HEK293T (cell line): ENCODE results near the gene ACP5.
"Not testable (repeated sequence)": the region's sequence is repeated elsewhere in the genome, so short reads cannot be mapped to it uniquely, and the experiment has no call there.

Source experiments
- CTCF ChIA-PET: fragments of 350-600 bp; formaldehyde crosslinking; extraction: SDS; loops from one replicate; lab custom pipeline; 2021; ENCODE audit warnings: antibody characterized with exemption, inconsistent platforms; lab: Yijun Ruan, JAX
- POLR2A ChIA-PET: fragments of 350-600 bp; formaldehyde crosslinking; extraction: SDS; loops from one replicate; lab custom pipeline; 2020; ENCODE audit warnings: antibody characterized with exemption, inconsistent platforms; lab: Yijun Ruan, JAX
- DNase-seq: peaks from one replicate; pipeline ENCODE4 v3.0.0; 2012; ENCODE audit warnings: mixed read lengths; ENCODE audit errors: extremely low spot score
- ARNT ChIP-seq: fragments of 450-650 bp; IDR thresholded peaks from 2 replicates; pipeline ENCODE4 v1.6.1; 2017; ENCODE audit warnings: mild to moderate bottlenecking
- BHLHE40 ChIP-seq: fragments of 450-650 bp; IDR thresholded peaks from 2 replicates; pipeline ENCODE4 v1.6.1; 2016; ENCODE audit warnings: mild to moderate bottlenecking, moderate library complexity, borderline replicate concordance
- CTBP1 ChIP-seq: fragments of 450-650 bp; IDR thresholded peaks from 2 replicates; pipeline ENCODE4 v1.6.1; 2016; ENCODE audit warnings: borderline replicate concordance
- ELF4 ChIP-seq: fragments of 450-650 bp; IDR thresholded peaks from 2 replicates; pipeline ENCODE4 v1.6.1; 2017; ENCODE audit warnings: antibody characterized with exemption
- FOXA1 ChIP-seq: fragments of 450-650 bp; IDR thresholded peaks from 2 replicates; pipeline ENCODE4 v1.6.1; 2016; ENCODE audit warnings: mild to moderate bottlenecking
- FOXK2 ChIP-seq: fragments of 450-650 bp; IDR thresholded peaks from 2 replicates; pipeline ENCODE4 v1.6.1; 2016; ENCODE audit warnings: mild to moderate bottlenecking
- FOXM1 ChIP-seq: fragments of 450-650 bp; IDR thresholded peaks from 2 replicates; pipeline ENCODE4 v1.6.1; 2017; ENCODE audit warnings: mild to moderate bottlenecking, borderline replicate concordance
- HDGF ChIP-seq: fragments of 450-650 bp; IDR thresholded peaks from 2 replicates; pipeline ENCODE4 v1.6.1; 2017; ENCODE audit warnings: antibody characterized with exemption, borderline replicate concordance
- L3MBTL2 ChIP-seq: fragments of 450-650 bp; conservative IDR thresholded peaks from 2 replicates; pipeline ENCODE4 v1.6.1; 2016; ENCODE audit warnings: mild to moderate bottlenecking
- LEF1 ChIP-seq: fragments of 450-650 bp; IDR thresholded peaks from 2 replicates; pipeline ENCODE4 v1.6.1; 2017; ENCODE audit warnings: mild to moderate bottlenecking, borderline replicate concordance
- NFRKB ChIP-seq: fragments of 450-650 bp; IDR thresholded peaks from 2 replicates; pipeline ENCODE4 v1.6.1; 2016; ENCODE audit warnings: mild to moderate bottlenecking, moderate library complexity
- SP1 ChIP-seq: fragments of 450-650 bp; IDR thresholded peaks from 2 replicates; pipeline ENCODE4 v1.6.1; 2017
- SUZ12 ChIP-seq: fragments of 450-650 bp; IDR thresholded peaks from 2 replicates; pipeline ENCODE4 v1.6.1; 2016; ENCODE audit warnings: mild to moderate bottlenecking
- TARDBP ChIP-seq: fragments of 450-650 bp; IDR thresholded peaks from 2 replicates; pipeline ENCODE4 v1.6.1; 2016
- ZNF384 ChIP-seq: fragments of 450-650 bp; IDR thresholded peaks from 2 replicates; pipeline ENCODE4 v1.6.1; 2016
- TF ChIP-seq, protein P1 (sequence below): fragments of 450-650 bp; IDR thresholded peaks from 2 replicates; pipeline ENCODE4 v1.6.1; 2016

The ACP5 gene

DNA sequence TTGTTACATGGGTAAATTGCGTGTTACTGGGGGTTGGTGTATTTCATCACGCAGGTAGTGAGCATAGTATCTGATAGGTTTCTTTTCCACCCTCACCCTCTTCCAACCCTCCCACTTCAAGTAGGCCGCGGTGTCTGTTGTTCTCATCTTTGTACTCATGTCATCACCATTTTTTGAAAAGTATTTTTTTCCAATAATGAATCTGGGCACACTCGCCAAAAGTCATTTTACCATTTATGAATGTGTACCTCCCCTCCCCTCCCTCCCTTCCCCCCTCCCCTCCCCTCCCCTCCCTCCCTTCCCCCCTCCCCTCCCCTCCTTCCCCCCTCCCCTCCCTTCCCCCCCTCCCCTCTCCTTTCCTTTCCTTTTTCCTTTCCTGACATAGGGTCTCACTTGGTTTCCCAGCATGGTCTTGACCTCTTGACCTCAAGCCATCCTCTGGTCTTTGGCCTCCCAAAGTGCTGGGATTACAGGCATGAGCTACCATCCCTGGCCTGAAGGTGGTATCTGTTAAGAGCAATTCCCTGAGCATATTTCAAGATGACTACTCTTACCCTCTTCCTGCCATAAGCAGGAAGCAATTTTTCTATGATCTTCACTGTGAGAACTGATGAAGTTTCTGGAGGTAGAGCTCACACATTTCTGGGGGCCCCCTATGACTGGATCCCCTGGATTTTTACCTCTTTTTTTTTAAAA is 35.5 kb upstream of the ACP5 start:
- no peak for DNase-seq
- CTCF ChIA-PET = interaction anchor here (0.7 kb wide), 1 partner anchor 38 kb away, joined by 3 read pairs; no protein-coding TSS in a partner anchor

DNA sequence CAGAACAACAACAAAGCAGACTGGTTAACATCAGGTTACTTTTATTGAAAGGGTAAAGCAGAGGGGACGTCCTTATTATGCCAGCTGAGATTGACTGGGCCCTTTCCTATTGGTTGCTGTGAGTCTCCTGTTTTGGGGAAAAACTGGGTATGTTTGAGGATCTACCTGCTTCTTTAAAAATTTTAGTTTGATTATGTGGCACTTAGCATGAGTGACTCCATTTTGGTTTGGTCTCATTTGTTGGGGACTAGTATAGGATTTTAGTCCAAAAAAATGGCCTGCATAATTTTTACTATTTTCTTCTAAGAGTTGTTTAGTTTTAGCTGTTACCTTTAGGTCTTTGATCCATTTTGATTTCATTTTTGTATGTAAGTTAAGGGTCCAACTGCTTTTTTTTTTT is 34.3 kb upstream of the ACP5 start:
- TF ChIP-seq TARDBP = no peak
- no peak for TF ChIP-seq SP1
- no peak for TF ChIP-seq CTBP1
- no peak for TF ChIP-seq ZNF384
- no peak for TF ChIP-seq NFRKB
- TF ChIP-seq FOXA1 = no peak
- TF ChIP-seq BHLHE40 = no peak
- TF ChIP-seq LEF1 = no peak
- TF ChIP-seq SUZ12 = no peak
- TF ChIP-seq FOXK2 = no peak
- no peak for TF ChIP-seq FOXM1
- no peak for TF ChIP-seq ARNT
- TF ChIP-seq L3MBTL2 = no peak
- no peak for TF ChIP-seq ELF4
- no peak for TF ChIP-seq HDGF
- TF ChIP-seq, protein P1, sequence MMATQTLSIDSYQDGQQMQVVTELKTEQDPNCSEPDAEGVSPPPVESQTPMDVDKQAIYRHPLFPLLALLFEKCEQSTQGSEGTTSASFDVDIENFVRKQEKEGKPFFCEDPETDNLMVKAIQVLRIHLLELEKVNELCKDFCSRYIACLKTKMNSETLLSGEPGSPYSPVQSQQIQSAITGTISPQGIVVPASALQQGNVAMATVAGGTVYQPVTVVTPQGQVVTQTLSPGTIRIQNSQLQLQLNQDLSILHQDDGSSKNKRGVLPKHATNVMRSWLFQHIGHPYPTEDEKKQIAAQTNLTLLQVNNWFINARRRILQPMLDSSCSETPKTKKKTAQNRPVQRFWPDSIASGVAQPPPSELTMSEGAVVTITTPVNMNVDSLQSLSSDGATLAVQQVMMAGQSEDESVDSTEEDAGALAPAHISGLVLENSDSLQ = no peak
- CTCF ChIA-PET = no interaction called here
- DNase-seq = no peak
- POLR2A ChIA-PET = no interaction called here

More for the DNA sequence above, 35.5 kb upstream of the ACP5 start:
- POLR2A ChIA-PET = no interaction called here
- no peak for TF ChIP-seq CTBP1
- no peak for TF ChIP-seq L3MBTL2

DNA sequence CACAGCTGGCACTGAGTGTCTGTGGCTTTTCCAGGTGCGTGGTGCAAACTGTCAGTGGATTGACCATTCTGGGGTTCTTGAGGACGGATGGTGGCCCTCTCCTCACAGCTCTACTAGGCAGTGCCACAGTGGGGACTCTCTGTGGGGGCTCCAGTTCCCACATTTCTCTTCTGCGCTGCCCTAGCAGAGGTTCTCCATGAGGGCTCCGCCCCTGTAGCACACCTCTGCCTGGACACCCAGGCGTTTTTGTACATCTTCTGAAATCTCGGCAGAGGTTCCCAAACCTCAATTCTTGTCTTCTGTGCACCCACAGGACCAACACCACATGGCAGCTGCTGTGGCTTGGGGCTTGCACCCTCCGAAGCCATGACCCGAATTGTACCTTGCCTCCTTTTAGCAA is 29.0 kb upstream of the ACP5 start:
- ChIA-PET CTCF (no interaction called here), POLR2A (no interaction called here)
- no peak for DNase-seq
- TF ChIP-seq, protein P1 = no peak
- TF ChIP-seq ZNF384 = no peak
- TF ChIP-seq TARDBP = no peak
- TF ChIP-seq NFRKB = no peak
- no peak for TF ChIP-seq BHLHE40
- no peak for TF ChIP-seq FOXM1
- TF ChIP-seq L3MBTL2 = no peak
- no peak for TF ChIP-seq SUZ12
- no peak for TF ChIP-seq LEF1

DNA sequence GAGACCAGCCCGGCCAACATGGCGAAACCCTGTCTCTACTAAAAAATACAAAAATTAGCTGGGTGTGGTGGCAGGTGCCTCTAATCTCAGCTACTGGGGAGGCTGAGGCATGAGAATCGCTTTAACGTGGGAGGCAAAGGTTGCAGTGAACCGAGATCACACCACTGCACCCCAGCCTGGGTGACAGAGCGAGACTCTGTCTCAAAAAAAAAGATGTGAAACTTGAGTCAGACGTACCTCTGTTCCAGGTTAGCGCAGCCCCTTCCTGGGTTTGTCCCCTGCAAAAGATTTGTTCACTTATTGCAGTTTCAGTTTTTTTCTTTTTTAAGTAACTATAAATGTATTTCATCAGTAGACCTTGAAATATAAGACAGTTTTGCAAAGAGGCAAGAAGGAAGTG is 22.3 kb upstream of the ACP5 start:
- CTCF ChIA-PET, DNase-seq: not testable (repeated sequence)
- POLR2A ChIA-PET = interaction anchor here (1.1 kb wide), 1 partner anchor 41 kb away, joined by 5 read pairs; the partner anchor contains the start of gene ELOF1

DNA sequence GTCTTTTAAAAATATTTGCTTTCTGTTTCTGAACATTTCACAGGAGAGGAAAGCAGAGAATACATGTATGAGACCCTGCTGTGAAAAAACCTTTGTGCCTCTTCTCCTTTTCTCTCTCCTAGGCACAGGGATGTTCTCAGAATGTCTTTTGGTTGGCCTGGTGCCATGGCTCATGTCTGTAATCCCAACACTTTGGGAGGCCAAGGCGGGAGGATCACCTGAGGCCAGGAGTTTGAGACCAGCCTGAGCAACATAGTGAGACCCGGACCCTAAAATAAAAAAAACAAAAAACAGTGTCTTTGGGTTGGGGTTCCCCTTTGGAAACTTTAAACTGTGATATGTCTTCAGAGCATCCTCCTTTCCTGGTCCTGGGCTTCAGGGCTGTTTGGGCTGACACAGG is 21.3 kb upstream of the ACP5 start:
- CTCF ChIA-PET = no interaction called here
- POLR2A ChIA-PET = interaction anchor here (1.1 kb wide), 1 partner anchor 40 kb away, joined by 5 read pairs; the partner anchor contains the start of gene ELOF1
- no peak for DNase-seq
- TF ChIP-seq ZNF384 (no peak), FOXA1 (no peak), SP1 (no peak), L3MBTL2 (no peak), LEF1 (no peak), BHLHE40 (no peak), SUZ12 (no peak)

DNA sequence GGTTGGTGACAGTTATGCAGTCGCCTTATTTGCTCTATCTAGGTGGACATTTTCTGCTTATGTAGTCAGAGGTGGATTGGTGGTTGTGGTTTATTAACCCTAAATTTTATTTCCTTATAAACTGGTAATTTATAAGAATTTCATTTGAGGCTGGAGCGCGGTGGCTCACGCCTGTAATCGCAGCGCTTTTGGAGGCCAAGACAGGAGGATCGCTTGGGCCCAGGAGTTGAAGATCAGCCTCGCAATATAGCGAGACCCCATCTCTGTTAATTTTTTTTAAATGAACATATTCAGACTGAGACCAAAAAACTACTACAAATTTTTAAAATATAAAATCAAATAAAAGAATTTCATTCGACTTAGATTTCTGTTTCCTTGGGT is 20.6 kb upstream of the ACP5 start:
- CTCF ChIA-PET = no interaction called here
- POLR2A ChIA-PET = interaction anchor here (0.9 to 1.4 kb wide), 5 partner anchors 11 to 97 kb away, joined by 3 to 7 read pairs (median 3); partner anchors contain the start of gene ECSIT
- TF ChIP-seq CTBP1 (no peak), HDGF (no peak), ARNT (no peak), BHLHE40 (no peak), ELF4 (no peak), SUZ12 (no peak), FOXK2 (no peak), NFRKB (no peak), ZNF384 (no peak), SP1 (no peak), FOXM1 (no peak), LEF1 (no peak), L3MBTL2 (no peak), FOXA1 (no peak), TARDBP (no peak)
- TF ChIP-seq, protein P1 = no peak
- DNase-seq = no peak
